Measurements from ENCODE around the gene SORCS1. TPM values are rescaled to one million over a fixed set of nuclear protein-coding genes. Genes with fewer than 3 reads are reported as not detected.

The SORCS1 gene
- total RNA-seq, 1 donor from 2014 or later: not detected

DNA sequence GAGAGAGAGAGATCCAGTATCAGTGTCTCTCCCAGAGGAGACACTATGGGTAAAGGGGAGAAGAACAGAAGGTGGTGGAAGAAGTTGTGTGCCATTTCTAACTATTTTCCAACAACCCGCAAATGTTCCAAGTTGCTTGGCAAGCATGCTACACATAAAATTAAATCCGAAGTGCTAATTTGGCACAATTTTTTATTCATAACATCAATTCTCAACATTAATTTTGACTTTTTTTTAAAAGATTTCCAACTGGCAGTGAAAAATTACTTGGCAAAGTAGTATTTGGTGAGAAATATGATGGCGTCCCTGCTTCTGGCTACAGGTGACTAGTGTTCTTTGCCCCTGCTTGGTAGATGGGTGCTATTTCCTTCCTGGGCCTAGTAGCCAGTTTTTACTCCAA lies 622.0 kb downstream of the SORCS1 start:
- no peak for DNase-seq (ENCODE audit: low read depth in 2 of 2)

DNA sequence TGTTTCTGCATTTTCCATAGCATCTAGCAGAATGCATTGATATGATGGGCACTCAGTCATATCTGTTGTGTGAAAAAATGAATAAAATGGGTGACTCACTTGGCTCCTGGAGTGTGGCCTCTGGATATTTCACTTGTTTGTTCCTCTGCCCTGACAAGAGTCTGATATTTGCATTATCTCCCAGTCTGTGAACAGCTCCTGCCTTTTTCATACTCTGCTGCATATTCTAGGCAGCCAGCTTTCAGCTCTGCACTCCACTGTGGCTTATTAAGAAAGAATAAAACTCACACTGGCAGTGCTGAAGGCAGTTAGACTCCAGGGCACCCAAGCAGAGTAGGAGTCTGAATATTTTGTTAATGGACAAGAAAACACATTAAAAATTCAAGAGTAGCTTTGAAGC lies 623.9 kb downstream of the SORCS1 start:
- no peak for DNase-seq (ENCODE audit: low read depth in 2 of 2)

DNA sequence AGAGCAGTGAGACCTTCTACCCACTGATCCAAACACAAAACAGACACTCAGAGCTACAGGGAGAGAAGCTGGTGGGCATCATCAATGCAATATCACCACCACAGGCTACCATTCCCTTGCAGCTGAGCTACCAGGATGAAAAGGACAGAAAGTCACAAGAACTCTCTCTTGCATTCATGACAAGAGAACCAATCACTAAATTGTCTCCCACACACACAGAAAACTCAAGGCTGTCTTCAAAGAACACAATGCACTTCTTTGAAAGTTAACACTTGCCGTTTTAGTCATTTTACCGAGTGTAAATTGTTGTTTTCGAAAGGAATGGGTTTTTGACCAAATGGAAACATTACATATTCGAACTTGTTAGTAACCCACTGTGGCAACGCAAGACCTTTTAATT lies 626.6 kb downstream of the SORCS1 start:
- DNase-seq (ENCODE audit: low read depth in 2 of 2): no peak

DNA sequence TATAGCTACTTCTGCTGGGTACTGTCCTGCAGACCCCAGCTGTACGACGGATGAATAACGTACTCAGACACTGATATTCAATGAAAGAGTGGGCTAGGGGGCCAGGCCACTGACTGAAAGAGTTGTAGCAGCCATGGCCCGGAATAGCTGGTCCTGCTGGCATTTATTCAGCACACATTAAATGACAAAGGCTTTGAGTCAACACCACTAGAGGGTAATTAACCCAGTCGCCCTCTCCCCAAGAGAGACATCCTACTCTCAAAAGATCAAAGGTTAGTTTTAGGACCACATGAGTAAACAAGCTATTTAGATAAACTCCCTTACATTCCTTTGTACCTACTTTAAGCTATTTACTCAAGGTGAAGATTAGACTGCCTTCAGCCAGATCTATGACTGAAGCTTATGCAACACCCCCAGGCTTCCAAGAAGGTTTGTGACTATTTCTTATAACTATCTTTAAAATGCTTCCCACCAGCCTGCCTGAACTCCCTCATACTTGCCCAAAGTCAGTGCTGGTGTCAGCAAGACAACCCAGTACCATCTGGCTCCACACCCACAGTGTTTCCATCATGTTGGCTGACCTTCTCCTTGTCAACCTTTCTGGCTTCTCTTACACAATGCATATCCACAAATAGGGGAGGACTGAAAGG lies 629.1 kb downstream of the SORCS1 start:
- no peak for DNase-seq (ENCODE audit: low read depth in 2 of 2)

DNA sequence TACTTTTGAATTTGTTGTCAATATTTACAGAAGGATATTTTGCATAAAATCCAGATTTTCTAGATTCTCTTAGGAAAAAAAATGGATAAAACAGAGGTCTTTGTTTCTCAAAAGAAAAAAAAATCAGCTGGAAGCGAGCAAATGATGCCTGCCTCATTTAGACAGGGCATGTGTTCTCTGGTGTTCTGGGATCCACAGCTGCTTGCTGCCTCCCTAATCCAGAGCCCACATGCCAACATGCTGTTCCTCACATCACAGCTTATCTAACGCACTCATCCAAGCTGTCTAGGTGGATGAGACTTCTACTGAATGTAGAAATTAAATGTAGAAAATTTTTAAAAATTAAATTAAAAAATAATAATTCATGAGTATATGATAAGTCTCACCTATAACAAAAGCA lies 630.1 kb downstream of the SORCS1 start:
- DNase-seq (ENCODE audit: low read depth in 2 of 2): no peak

DNA sequence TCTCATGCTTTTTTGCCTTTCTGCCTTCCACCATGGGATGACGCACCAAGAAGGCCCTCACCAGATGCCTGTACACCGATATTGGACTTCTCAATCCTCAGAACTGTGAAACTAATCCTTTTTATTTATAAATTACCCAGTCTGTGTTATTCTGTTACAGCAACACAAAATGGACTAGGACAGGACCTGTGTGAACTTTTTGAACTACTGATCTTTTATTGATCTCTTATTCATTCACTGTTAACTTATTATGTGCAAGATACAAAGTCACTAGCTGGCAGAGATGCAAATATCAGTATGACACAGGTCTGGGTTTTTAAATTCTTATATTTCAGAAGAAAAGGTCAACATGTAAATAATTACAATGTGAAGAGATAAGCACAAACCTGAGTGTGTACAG lies 635.8 kb downstream of the SORCS1 start:
- DNase-seq (ENCODE audit: low read depth in 2 of 2): no peak

DNA sequence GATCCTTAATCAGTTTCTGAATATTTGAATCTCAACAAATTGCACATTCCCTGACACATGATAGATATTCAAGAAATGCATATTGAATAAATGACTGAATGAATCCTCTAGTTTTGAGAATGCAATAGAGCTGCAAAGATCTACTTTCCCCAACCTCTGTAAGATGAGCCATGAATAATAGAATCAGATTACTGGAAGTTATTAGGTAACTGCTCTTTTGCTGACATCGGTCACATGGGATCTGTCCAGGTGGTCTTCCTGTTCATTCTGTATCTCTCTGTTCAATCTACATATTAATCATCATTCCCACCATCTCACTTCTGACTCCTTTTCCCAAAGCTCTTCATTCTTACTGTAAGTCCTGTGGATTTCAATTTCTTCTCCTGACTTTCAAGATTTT lies 638.7 kb downstream of the SORCS1 start:
- DNase-seq (ENCODE audit: low read depth in 2 of 2): no peak

All from dermis microvascular lymphatic vessel endothelial cell (primary cell).